NCI-H128 (cell line): ENCODE measurements around the gene OR6V1.
"Not testable (repeated sequence)": the region's sequence is repeated elsewhere in the genome, so short reads cannot be mapped to it uniquely, and the experiment has no call there.

Experiments
- DNase-seq: peaks from one replicate; lab custom pipeline; 2025; ENCODE audit not compliant: unreplicated experiment; lab: John Stamatoyannopoulos, UW

Gene OR6V1

DNA sequence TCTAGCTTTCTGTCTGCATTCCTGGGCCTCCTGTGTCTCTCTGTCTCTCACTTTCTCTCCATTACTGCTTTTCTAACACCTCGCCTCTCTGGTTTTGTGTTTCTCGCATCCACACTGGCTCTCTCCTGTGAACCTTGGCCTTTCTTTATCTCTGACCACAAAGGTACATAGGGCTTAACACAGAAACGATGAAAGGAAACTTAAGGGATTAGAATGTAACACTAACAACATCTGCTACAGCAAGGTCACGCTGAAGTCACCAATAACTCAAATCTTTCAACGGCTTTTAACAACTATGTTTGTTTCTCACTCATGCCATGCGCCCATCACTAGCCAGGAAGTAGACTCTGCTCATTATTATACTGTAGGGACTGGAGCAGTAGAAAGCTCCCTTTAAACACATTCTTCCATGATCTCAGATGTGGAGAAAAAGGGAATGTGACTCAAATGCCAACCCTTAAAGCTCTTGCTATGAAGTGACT, 9.3 kb upstream of the OR6V1 start:
- no peak for DNase-seq

DNA sequence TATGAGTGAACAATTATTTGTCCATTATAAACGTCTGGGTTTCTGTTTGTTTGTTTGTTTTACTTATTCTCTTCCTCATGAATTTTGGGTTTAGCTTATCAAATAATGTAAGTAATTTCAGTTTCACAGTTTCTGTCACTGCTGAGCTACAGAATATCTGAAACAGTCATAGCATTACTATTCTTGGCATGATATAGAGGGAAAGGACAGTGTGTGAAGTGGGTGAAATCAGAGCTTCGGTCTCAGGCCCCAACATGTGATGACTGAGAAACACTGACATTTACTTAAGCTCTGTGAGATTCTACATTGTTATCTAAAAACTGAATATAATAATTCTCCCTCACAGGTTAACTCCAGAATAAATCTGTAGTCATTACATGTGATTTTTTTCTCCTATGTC, 8.8 kb upstream of the OR6V1 start:
- no peak for DNase-seq

- DNase-seq, result no peak
Measured at GRCh38 chr7:143046426-143046851, 5.7 kb upstream of the OR6V1 start.

GRCh38 chr7:143047326-143047725, 4.8 kb upstream of the OR6V1 start:
- no peak for DNase-seq

DNA sequence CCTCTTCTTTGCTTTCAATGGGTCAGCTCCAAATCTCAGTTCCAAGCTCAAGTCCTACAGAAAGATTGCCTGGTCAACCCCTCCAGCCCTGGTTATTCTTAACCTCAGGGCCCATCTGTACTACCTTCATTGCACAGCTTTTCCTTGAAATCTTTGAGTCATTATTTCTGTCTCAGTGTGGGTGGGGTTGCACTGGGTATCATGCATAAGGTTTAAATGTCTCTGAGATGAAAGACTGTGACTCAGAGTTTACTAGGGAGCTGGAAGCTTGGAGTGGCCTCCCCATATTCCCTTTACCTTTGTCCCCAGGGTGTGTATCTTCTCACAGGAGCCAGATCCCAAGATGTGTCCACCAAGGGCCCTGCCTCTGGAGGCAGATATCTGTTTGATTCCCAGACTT, 3.3 kb upstream of the OR6V1 start:
- DNase-seq, result no peak

GRCh38 chr7:143049362-143049761, 2.8 kb upstream of the OR6V1 start:
- no peak for DNase-seq

- DNase-seq, result no peak
Measured at GRCh38 chr7:143050931-143051330, 1.2 kb upstream of the OR6V1 start.

DNA sequence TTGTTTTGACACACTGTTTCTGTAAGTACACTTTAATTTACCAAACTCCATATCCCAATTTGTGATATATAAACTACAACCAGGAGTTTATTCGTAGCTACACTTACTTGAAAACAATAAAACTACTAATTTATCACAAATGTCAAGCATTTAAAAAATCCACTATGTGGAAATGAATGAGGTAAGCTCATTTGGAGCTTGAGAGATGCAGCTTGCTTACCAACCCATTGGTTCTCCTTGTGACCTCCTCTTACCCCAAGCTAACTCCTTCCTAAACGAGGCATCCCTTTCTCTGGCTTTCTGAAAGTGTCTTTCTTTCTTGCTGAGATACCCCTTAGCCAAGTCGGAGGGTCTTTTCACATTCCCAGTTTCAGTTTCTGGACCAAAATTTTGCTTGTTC, 2.5 kb downstream of the OR6V1 start:
- no peak for DNase-seq

DNA sequence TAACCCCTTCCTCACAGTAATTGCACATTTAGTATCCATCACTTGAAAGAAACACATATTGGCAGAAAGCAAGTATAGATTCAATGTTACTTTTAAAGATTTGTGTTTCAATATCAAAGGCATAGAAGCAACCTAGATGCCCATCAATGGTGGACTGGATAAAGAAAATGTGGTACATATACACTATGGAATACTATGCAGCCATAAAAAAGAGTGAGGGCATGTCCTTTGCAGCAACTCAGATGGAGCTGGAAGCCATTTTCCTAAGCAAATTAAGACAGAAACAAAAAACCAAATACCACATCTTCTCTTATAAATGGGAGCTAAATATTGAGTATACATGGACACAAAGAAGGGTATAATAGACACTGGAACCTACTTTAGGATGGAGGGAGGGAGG, 3.6 kb downstream of the OR6V1 start:
- DNase-seq, result no peak

GRCh38 chr7:143063741-143064140, 11.6 kb downstream of the OR6V1 start:
- DNase-seq, result no peak

DNA sequence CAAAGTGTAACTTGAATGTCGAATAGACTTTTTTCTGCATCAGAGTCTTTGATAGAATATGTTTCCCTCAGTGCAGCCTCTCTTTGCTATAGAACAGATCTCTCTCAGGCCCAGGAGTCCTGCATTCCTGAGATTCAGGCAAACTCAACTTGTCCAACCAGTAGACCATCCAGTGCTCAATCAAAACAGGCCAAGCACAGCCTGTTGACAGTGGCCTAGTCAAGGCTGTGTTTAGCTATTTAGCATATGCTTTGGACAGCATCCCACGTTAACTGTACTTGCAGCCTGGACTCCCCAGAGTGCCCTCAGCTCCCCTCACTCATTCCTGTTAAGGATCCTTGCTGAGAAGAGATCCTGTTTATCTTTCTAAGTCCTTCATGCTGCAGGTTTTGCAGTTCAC, 16.3 kb downstream of the OR6V1 start:
- no peak for DNase-seq

DNA sequence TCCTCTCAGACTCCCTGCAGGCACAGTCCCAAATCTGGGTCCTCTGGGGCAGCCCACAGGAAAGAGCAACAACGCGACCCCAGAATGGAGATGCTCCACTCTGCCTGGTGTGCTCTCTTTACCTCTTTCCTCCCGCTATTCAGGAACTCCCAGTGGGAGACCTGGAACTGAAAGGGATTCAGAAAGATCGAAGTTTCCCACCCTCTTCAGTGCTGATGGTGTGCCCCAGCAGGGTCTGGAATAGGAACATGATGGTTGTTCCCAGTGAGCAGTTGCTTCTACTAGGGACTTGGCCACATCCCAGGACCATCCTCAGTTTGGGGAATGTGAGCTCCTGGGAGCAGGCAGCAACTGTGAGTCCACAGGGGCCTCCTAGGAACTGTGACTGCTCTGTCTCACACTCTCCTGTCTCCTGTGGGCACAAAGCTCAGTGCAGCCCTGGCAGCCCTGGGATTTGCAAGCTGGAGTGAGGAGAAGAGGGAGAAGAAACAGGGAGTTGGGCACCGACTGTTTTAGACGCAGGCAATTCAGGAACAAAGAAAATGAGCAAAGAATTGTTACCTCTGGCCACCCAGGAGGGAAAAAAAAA, 17.9 kb downstream of the OR6V1 start:
- DNase-seq, result no peak

- no peak for DNase-seq
Measured at GRCh38 chr7:143073556-143073955, 21.4 kb downstream of the OR6V1 start.

- no peak for DNase-seq
Measured at GRCh38 chr7:143074141-143074540, 22.0 kb downstream of the OR6V1 start.

- no peak for DNase-seq
Measured at GRCh38 chr7:143085109-143085508, 33.0 kb downstream of the OR6V1 start.

DNA sequence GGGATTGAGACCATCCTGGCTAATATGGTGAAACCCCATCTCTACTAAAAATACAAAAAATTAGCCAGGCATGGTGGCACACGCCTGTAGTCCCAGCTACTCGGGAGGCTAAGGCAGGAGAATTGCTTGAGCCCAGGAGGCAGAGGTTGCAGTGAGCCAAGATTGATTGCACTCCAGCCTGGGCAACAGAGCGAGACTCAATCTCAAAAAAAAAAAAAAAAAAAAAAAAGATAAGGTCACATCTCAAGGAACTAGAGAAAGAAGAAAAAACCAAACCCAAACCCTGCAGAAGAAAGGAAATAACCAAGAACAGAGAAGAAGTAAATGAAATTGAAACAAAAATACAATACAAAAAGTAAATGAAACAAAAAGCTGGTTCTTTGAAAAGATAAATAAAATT, 33.5 kb downstream of the OR6V1 start:
- DNase-seq, result not testable (repeated sequence)

- DNase-seq, result not testable (repeated sequence)
Measured at GRCh38 chr7:143088549-143089231, 36.5 kb downstream of the OR6V1 start.

DNA sequence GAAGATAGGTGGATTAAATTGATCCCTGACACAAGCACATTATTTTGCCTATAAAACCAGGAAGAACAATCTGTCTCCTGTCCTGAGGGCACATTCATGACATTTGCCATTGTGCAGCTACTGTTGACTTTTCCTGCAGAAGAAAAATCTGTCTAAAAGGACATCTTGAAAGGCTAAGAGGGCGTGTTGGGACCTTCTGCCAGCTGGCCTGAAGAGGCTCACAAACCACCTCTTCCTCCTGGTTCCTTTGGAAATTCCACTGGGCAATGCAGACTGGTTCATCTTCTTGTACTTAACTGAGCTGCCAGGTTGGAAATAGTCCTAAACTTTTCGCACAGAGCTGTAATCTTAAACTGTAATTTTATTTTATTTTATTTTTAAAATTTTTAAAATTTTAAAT, 44.0 kb downstream of the OR6V1 start:
- no peak for DNase-seq

- DNase-seq, result not testable (repeated sequence)
Measured at GRCh38 chr7:143099579-143099978, 47.4 kb downstream of the OR6V1 start.
